ENCODE results near the gene TPH1.
"Not testable (repeated sequence)": the region's sequence is repeated elsewhere in the genome, so short reads cannot be mapped to it uniquely, and the experiment has no call there.

The TPH1 gene

GRCh38 chr11:18001191-18001590 is 44.9 kb downstream of the TPH1 start:
- DNase-seq (ENCODE audit: low read depth) = no peak
- TF ChIP-seq CTCF (IDR thresholded peaks at IDR 0.05; ENCODE audit: low read depth, low read length, missing control alignments) = no peak
- no peak overlapping the region for H3K4me3 ChIP-seq (ENCODE audit: low read depth, low read length)

GRCh38 chr11:18000760-18001159 is 45.3 kb downstream of the TPH1 start:
- H3K4me3 ChIP-seq (ENCODE audit: low read depth, low read length) = no peak overlapping the region
- TF ChIP-seq CTCF (IDR thresholded peaks at IDR 0.05; ENCODE audit: low read depth, low read length, missing control alignments) = no peak
- DNase-seq (ENCODE audit: low read depth) = no peak

- H3K4me3 ChIP-seq (ENCODE audit: low read depth, low read length); DNase-seq (ENCODE audit: low read depth): not testable (repeated sequence)
Measured at GRCh38 chr11:18000128-18000527, 45.9 kb downstream of the TPH1 start.

Data from GM12864 (cell line).